Activated CD8-positive, alpha-beta T cell treated with anti-CD3 and anti-CD28 coated beads, Interleukin-2, amount 10 ng/mL, durations not matched to agents 7 days and 5 days (primary cell): ENCODE results near the gene ASPN. TPM values are rescaled to one million over a fixed set of nuclear protein-coding genes. Genes with fewer than 3 reads are reported as not detected.

ENCODE experiments used
- ATAC-seq: fragments of 150-1000 bp; cut with Tn5 transposase; one replicate; pipeline ENCODE4 v1.10.0; 2021; ENCODE audit warnings: moderate library complexity
- CTCF ChIA-PET: fragments of 350-600 bp; sonication (Branson Sonifier 250); formaldehyde crosslinking; loops from one replicate; lab custom pipeline; 2021; ENCODE audit warnings: antibody characterized with exemption; lab: Charles Lee
- POLR2A ChIA-PET: fragments of 350-600 bp; sonication (Branson Sonifier 250); formaldehyde crosslinking; loops from one replicate; lab custom pipeline; 2021; ENCODE audit warnings: antibody characterized with exemption; lab: Charles Lee
- DNase-seq: peaks from one replicate; pipeline ENCODE4 v3.0.0-alpha.2; 2020
- H3K27ac Mint-ChIP-seq: one replicate; pipeline ENCODE4 v1.8.0; 2021; ENCODE audit warnings: mild to moderate bottlenecking, mixed read lengths
- H3K27me3 Mint-ChIP-seq: one replicate; pipeline ENCODE4 v1.8.0; 2021; ENCODE audit warnings: low read depth, mixed read lengths
- H3K36me3 Mint-ChIP-seq: one replicate; pipeline ENCODE4 v1.8.0; 2021; ENCODE audit warnings: low read depth, mixed read lengths
- H3K4me1 Mint-ChIP-seq: one replicate; pipeline ENCODE4 v1.8.0; 2021; ENCODE audit warnings: low read depth, mixed read lengths
- H3K4me3 Mint-ChIP-seq: one replicate; pipeline ENCODE4 v1.8.0; 2021; ENCODE audit warnings: mild to moderate bottlenecking, mixed read lengths
- H3K9me3 Mint-ChIP-seq: one replicate; pipeline ENCODE4 v1.8.0; 2022; ENCODE audit warnings: mixed read lengths; ENCODE audit not compliant: insufficient read depth
- total RNA-seq, 2 experiments: library from RNA; stranded (reverse); gene quantifications; one replicate each; pipeline ENCODE4 v1.2.3, GENCODE V29; 2021

Gene ASPN
- total RNA-seq, 2 experiments from 2014 or later: not detected

DNA sequence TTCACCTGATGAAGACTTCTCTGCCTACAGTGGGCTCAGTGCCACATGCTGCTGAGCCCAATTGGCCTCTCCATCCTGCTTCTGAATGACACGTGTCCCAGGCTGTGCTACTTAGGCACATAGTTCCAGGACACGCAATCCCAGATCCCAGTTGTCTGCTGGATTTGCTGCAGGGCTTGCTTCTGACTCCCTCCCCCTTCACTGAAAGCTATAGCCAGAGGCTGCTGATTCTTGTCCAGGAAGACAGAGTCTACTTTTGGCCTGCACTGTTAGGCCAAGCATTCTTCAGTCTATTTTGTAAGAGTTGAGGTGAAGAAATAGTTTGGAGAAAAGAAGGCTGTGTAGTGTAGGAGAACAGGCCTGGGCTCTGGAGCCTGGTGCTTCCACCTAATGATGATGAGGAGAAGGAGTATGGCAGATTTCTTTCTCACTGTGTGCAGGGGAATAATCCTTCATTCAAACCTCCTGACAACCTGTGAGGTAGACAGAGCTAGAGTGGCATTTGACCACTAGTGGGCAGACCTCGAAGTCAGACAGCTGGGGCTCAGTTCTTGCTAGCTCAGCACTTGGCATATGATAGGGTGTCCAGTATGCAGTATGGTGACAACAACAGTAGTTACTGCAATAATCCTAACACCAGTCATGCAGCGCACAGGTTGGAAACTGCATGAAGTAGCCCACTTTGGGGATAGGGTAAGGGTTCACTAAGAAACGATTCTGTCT, 19.5 kb upstream of the ASPN start:
- ChIA-PET POLR2A (no interaction called here), CTCF (interaction anchor here (0.9 to 1.5 kb wide), 3 partner anchors 11 to 21 kb away, joined by 3 to 4 read pairs (median 4); no protein-coding TSS in a partner anchor)
- no peaks in the 10 kb centered on the region for H3K36me3 Mint-ChIP-seq
- H3K4me3 Mint-ChIP-seq: no peak overlapping the region
- no peaks in the 10 kb centered on the region for H3K9me3 Mint-ChIP-seq
- H3K4me1 Mint-ChIP-seq: peaks cover under 1% of the 10 kb centered on the region
- no peaks in the 10 kb centered on the region for H3K27me3 Mint-ChIP-seq
- peak; percentile 49 for ATAC-seq
- no peak overlapping the region for H3K27ac Mint-ChIP-seq
- DNase-seq: no peak

DNA sequence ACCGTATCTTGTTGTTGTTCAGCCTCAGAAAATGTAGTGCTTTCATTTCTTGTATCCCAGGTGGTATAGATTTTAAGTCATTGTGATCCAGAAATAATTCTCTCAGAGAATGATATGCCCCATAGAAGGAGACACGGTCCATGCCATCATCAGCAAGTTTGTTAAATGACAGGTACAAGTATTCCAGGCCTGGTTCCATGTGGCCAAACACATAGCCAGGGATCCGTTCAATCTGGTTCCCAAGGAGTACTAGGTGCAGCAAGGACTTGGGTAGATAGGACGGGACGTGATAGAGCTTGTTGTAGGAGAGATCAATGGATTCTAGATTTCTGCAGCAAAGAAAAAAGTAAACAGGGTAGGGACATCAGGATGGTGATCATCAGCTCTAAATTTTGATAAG, 18.4 kb upstream of the ASPN start:
- no peak for DNase-seq
- no peaks in the 10 kb centered on the region for H3K36me3 Mint-ChIP-seq
- H3K9me3 Mint-ChIP-seq: no peaks in the 10 kb centered on the region
- ChIA-PET CTCF (no interaction called here), POLR2A (no interaction called here)
- no peak for ATAC-seq
- H3K27ac Mint-ChIP-seq: no peak overlapping the region
- H3K4me3 Mint-ChIP-seq: no peak overlapping the region
- no peaks in the 10 kb centered on the region for H3K27me3 Mint-ChIP-seq
- no peaks in the 10 kb centered on the region for H3K4me1 Mint-ChIP-seq

DNA sequence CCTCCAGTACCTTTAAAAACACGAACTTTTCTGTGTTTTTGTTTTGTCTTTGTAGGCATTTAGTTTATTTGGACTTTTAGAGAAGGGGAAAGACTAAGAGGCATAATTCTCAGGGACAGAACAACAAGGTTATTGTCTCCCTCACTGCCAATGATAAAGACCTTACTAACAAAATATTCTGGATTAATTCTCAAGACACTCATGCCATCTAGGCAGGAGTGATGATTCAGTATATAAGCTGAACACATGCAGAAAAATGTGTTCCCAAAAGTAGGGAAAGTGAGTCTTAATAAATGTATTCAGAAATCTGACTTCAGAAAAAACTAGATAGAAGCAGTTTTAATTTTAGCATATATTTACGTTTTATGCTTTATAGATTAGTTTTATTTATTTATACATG, 17.4 kb upstream of the ASPN start:
- ATAC-seq (no peak), DNase-seq (no peak)
- Mint-ChIP-seq H3K36me3 (no peaks in the 10 kb centered on the region), H3K27me3 (no peaks in the 10 kb centered on the region), H3K27ac (no peak overlapping the region), H3K4me1 (no peaks in the 10 kb centered on the region), H3K4me3 (no peak overlapping the region), H3K9me3 (no peaks in the 10 kb centered on the region)
- CTCF ChIA-PET: no interaction called here
- POLR2A ChIA-PET: no interaction called here

DNA sequence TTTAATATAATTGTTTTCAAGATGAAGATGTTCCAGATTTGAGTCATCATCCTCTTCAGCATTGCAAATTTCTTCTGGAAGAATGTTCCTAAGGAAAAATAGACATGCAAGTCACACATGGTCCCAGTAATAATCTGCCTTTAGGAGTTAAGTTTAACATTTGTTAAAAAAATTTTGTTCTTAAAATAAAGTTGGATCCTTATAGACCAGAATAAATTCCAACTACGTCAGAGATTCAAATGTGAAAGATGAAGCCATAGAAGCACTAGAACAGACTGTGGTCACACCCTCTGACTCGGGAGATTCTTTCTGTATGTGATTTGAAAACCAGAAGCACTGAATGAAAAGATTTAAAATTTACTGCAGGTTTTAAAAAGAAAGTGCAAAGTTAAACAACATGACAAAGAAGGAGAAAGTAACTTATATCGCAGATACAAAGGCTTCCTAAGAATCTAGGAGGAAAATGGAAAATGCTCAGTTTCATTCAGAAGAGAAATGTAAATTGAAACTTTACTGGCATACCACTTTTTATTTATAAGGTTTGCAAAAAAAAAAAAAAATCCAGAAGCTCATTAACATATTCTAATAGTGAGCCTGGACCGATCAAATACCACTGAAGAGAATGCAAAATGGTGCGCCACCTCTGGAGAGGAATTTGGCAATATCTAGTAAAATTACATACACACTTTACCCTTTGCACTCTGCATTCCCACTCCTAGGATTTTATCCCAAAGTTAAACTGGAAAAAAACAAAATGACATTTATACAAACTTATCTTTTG, 14.3 kb upstream of the ASPN start:
- H3K9me3 Mint-ChIP-seq: no peaks in the 10 kb centered on the region
- ChIA-PET POLR2A (no interaction called here), CTCF (no interaction called here)

DNA sequence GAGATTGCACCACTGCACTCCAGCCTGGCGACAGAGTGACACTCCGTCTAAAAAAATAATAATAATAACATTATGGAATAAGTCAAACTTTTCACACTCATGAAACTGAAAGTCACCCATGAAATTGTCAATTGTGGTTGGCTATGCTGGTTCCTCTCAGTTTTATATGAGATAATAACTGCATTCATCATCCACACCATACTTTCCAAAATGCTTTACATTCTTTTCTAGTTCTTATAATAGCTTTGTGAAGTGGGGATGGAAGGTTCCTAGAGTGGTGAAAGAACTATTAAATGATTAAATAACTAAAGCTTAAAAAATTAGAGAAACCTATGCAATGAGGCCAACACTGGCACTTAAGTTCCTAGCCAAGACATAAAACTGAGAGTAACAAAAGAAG, 12.6 kb upstream of the ASPN start:
- Mint-ChIP-seq H3K4me1 (peaks cover 2% of the 10 kb centered on the region), H3K36me3 (no peaks in the 10 kb centered on the region), H3K27ac (no peak overlapping the region), H3K4me3 (no peak overlapping the region), H3K27me3 (no peaks in the 10 kb centered on the region), H3K9me3 (no peaks in the 10 kb centered on the region)
- ATAC-seq: no peak
- POLR2A ChIA-PET: no interaction called here
- DNase-seq: no peak
- CTCF ChIA-PET: no interaction called here

More for the DNA sequence above, 14.3 kb upstream of the ASPN start:
- Mint-ChIP-seq H3K27me3 (no peaks in the 10 kb centered on the region), H3K4me3 (no peak overlapping the region), H3K4me1 (no peaks in the 10 kb centered on the region), H3K27ac (no peak overlapping the region), H3K36me3 (no peaks in the 10 kb centered on the region)
- ATAC-seq (no peak), DNase-seq (no peak)

DNA sequence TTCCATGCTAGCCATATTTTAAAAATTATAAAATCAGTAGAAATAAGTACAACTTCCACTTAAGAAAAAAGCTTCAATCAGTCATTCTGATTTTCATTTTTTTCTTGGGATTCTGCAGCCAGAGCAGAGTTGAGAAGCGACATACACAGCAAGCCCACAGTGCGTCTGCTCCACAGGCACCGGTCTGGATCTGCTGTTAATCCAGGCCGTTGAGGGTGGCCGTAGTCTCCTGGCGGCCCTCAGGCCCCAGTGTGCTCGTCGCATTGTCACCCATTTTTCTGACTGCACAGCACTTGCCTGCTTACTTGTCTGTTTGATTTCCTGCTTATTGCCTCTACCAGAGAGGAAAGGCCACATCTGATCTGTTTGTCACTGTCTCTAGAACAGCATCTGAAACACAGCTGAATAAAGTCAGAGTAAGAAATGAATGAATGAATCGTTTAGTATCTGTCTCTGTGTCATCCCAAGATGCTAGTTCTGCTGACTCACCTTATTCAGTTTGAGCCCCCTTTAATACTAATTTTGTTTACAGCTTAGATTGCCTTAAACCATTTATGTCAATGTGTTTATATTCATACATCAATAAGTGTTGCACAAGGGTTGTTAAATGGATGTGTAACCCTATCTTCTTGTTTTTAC, 11.6 kb upstream of the ASPN start:
- H3K36me3 Mint-ChIP-seq: no peaks in the 10 kb centered on the region
- ChIA-PET POLR2A (no interaction called here), CTCF (interaction anchor here (0.9 kb wide), 1 partner anchor 141 kb away, joined by 3 read pairs; no protein-coding TSS in a partner anchor)
- H3K27ac Mint-ChIP-seq: no peak overlapping the region
- H3K4me1 Mint-ChIP-seq: peaks cover 2% of the 10 kb centered on the region
- DNase-seq (no peak), ATAC-seq (no peak)
- no peaks in the 10 kb centered on the region for H3K9me3 Mint-ChIP-seq
- no peak overlapping the region for H3K4me3 Mint-ChIP-seq
- H3K27me3 Mint-ChIP-seq: no peaks in the 10 kb centered on the region

DNA sequence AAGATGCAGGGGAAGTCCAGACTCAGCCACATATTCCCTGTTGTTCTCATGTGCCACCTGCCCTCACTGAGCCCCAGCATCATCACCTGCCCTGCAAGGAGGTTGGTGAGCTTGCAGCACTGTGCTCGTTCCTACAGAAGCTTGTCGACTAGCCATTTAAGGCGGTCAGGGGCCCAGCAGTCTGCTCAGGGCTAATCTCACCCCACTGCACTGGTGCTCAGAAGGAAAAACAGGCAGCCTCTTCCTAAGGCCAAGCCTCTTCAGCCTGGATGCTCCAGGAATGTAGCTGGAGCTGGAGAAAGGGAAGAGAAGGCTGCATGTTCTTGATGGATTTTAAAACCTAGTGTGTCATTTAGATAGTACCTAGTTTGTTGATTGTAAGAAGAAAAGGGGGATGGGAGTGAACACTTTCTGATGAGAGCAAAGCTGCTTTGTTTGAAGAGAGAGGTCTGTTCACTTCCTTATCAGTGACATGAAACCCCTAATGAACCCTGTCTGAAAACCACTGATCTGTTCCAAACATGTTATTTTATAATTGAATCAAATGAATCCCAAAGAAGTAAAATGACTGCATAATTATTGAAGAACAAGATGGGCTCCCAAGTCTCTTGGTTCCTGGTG, 10.6 kb upstream of the ASPN start:
- H3K9me3 Mint-ChIP-seq: no peaks in the 10 kb centered on the region
- no peak for DNase-seq
- H3K36me3 Mint-ChIP-seq: no peaks in the 10 kb centered on the region
- CTCF ChIA-PET: interaction anchor here (0.9 kb wide), 1 partner anchor 142 kb away, joined by 3 read pairs; no protein-coding TSS in a partner anchor
- peaks cover 2% of the 10 kb centered on the region for H3K4me1 Mint-ChIP-seq
- no peak overlapping the region for H3K27ac Mint-ChIP-seq
- no peak for ATAC-seq
- no peak overlapping the region for H3K4me3 Mint-ChIP-seq
- POLR2A ChIA-PET: no interaction called here
- H3K27me3 Mint-ChIP-seq: no peaks in the 10 kb centered on the region

DNA sequence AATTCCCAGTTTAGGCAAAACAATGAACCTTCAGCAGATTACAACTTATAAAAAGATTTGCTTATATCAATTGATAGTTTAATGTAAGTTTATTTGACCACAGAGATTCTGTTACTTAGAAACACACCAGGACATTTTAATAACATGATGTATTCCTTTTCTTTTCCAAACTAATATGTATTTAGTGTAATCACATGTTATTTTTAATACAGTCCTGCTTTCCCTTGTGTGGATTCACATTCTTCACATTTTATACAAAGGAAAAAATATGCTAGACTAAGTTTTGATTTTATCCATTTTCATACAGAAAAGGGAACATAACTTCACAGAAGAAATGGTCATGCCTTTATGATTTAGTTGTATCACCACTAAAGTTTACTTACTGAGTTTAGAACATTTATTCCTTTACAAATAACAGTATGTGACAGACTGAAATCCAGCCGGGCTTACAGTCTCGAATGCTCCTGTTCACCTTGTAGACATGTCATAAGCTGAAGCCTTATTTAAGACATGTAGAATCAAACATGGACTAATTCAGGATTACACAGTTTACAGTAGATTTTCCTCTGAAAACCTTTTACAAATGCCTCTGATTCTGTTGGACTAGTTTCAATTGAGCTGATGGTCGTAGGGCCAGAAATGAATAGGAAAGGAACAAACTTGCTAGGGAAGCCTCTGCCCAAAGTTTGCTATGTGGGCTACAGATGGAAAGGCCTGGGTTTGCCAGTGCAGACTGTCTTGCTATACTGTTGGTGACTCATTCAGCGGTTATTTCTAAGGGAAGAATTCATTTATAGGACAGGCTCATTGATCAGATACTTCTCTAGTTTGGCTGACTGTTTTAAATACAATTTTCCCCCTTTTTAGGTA, 6.6 kb upstream of the ASPN start:
- POLR2A ChIA-PET: interaction anchor here (0.5 kb wide), 1 partner anchor 962 kb away, joined by 3 read pairs; the partner anchor contains the start of gene FAM120A
- H3K36me3 Mint-ChIP-seq: no peaks in the 10 kb centered on the region

DNA sequence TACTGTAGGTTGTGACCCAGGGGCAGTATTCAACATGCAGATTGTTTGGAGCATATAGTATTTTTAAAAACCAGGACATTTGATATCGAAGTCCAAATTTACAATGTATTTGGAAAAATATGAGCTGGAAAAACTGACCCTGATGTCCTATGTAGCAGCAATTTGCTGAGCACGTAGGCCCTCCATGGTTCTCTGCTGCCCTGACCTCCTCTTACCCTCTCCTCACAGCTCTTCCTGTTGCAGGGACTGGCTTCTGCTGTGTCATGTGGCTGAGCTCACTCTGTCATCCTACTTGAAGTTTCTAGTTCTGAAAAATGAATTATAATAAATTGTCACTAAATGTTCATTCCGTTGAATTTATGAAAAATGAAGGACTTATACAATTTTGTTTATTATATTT, 4.1 kb upstream of the ASPN start:
- H3K4me3 Mint-ChIP-seq: no peak overlapping the region
- CTCF ChIA-PET: interaction anchor here (1.5 kb wide), 1 partner anchor 346 kb away, joined by 3 read pairs; no protein-coding TSS in a partner anchor
- ATAC-seq (no peak), DNase-seq (no peak)
- H3K36me3 Mint-ChIP-seq: no peaks in the 10 kb centered on the region
- H3K27ac Mint-ChIP-seq: no peak overlapping the region
- H3K4me1 Mint-ChIP-seq: peaks cover 2% of the 10 kb centered on the region
- no peaks in the 10 kb centered on the region for H3K27me3 Mint-ChIP-seq
- POLR2A ChIA-PET: no interaction called here
- no peaks in the 10 kb centered on the region for H3K9me3 Mint-ChIP-seq

More for the DNA sequence above, 6.6 kb upstream of the ASPN start:
- Mint-ChIP-seq H3K4me1 (peaks cover 2% of the 10 kb centered on the region), H3K4me3 (no peak overlapping the region), H3K27me3 (no peaks in the 10 kb centered on the region), H3K27ac (no peak overlapping the region), H3K9me3 (no peaks in the 10 kb centered on the region)
- CTCF ChIA-PET: no interaction called here
- DNase-seq (no peak), ATAC-seq (no peak)

DNA sequence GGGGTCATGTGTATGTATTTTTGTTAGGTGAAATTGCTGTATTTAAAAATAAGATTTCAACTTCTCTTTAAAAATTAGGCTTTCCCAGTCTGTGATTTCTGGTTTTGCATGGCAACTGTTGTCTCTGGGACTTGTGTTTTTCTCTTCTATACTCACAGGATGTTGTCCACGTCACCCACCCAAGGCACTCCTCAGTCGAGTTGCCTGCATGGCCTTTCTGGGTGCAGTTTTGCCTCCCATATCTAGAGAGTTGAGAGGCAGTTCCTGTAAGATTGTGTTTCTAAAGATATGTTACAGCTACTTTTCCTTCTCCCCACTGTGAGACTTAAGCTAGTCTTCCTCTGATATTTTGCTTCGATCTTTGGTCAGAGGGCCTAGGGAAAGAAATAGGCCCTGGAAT, 2.3 kb upstream of the ASPN start:
- no peak overlapping the region for H3K4me3 Mint-ChIP-seq
- no peaks in the 10 kb centered on the region for H3K27me3 Mint-ChIP-seq

More for the DNA sequence above, 2.3 kb upstream of the ASPN start:
- H3K36me3 Mint-ChIP-seq: no peaks in the 10 kb centered on the region
- DNase-seq (no peak), ATAC-seq (no peak)
- CTCF ChIA-PET: no interaction called here
- H3K27ac Mint-ChIP-seq: no peak overlapping the region
- H3K9me3 Mint-ChIP-seq: no peaks in the 10 kb centered on the region
- POLR2A ChIA-PET: no interaction called here
- H3K4me1 Mint-ChIP-seq: peaks cover 7% of the 10 kb centered on the region
